ENCODE measurements around the gene TRPM3.
A peak's percentile ranks its signal among the peaks of the same experiment; 100 is the strongest.

Gene TRPM3

GRCh38 chr9:70578720-70579119, 542.7 kb downstream of the TRPM3 start:
- peaks cover 9% of the 10 kb centered on the region for H3K4me1 Mint-ChIP-seq
- no peak overlapping the region for H3K27ac Mint-ChIP-seq
- H3K4me3 Mint-ChIP-seq = no peak overlapping the region
- H3K36me3 Mint-ChIP-seq (ENCODE audit: low read depth) = no peaks in the 10 kb centered on the region
- DNase-seq = no peak
- peaks cover 12% of the 10 kb centered on the region for H3K27me3 Mint-ChIP-seq (ENCODE audit: low read depth, poor library complexity)
- H3K9me3 Mint-ChIP-seq = no peaks in the 10 kb centered on the region
- no peak for TF ChIP-seq CTCF (IDR thresholded peaks at IDR 0.05)

- no peak for TF ChIP-seq CTCF (IDR thresholded peaks at IDR 0.05)
- H3K4me3 Mint-ChIP-seq = no peak overlapping the region
- no peaks in the 10 kb centered on the region for H3K36me3 Mint-ChIP-seq (ENCODE audit: low read depth)
- DNase-seq = no peak
- no peak overlapping the region for H3K27ac Mint-ChIP-seq
- H3K27me3 Mint-ChIP-seq (ENCODE audit: low read depth, poor library complexity) = peaks cover 12% of the 10 kb centered on the region
- H3K4me1 Mint-ChIP-seq = peaks cover 10% of the 10 kb centered on the region
- H3K9me3 Mint-ChIP-seq = no peaks in the 10 kb centered on the region
Observed at GRCh38 chr9:70577671-70578070, 543.8 kb downstream of the TRPM3 start.

- Mint-ChIP-seq H3K36me3 (ENCODE audit: low read depth) (no peaks in the 10 kb centered on the region), H3K4me3 (no peak overlapping the region), H3K9me3 (no peaks in the 10 kb centered on the region), H3K27ac (no peak overlapping the region), H3K4me1 (peaks cover 14% of the 10 kb centered on the region), H3K27me3 (ENCODE audit: low read depth, poor library complexity) (peaks cover 12% of the 10 kb centered on the region)
- no peak for TF ChIP-seq CTCF (IDR thresholded peaks at IDR 0.05)
- DNase-seq = no peak
Observed at GRCh38 chr9:70576116-70576515, 545.3 kb downstream of the TRPM3 start.

GRCh38 chr9:70574151-70574837, 547.1 kb downstream of the TRPM3 start:
- Mint-ChIP-seq H3K27ac (peak overlapping the region; percentile 52), H3K4me3 (no peak overlapping the region), H3K9me3 (no peaks in the 10 kb centered on the region), H3K4me1 (peaks cover 14% of the 10 kb centered on the region), H3K27me3 (ENCODE audit: low read depth, poor library complexity) (peaks cover 12% of the 10 kb centered on the region), H3K36me3 (ENCODE audit: low read depth) (no peaks in the 10 kb centered on the region)
- TF ChIP-seq CTCF (IDR thresholded peaks at IDR 0.05) = no peak
- no peak for DNase-seq

GRCh38 chr9:70573308-70573707, 548.1 kb downstream of the TRPM3 start:
- no peak for TF ChIP-seq CTCF (IDR thresholded peaks at IDR 0.05)
- Mint-ChIP-seq H3K36me3 (ENCODE audit: low read depth) (no peaks in the 10 kb centered on the region), H3K9me3 (no peaks in the 10 kb centered on the region), H3K27me3 (ENCODE audit: low read depth, poor library complexity) (peaks cover 12% of the 10 kb centered on the region), H3K4me1 (peaks cover 14% of the 10 kb centered on the region), H3K4me3 (no peak overlapping the region), H3K27ac (no peak overlapping the region)
- no peak for DNase-seq

GRCh38 chr9:70571258-70571657, 550.2 kb downstream of the TRPM3 start:
- Mint-ChIP-seq H3K4me3 (no peak overlapping the region), H3K36me3 (ENCODE audit: low read depth) (no peaks in the 10 kb centered on the region), H3K4me1 (peaks cover 14% of the 10 kb centered on the region), H3K27ac (no peak overlapping the region), H3K9me3 (no peaks in the 10 kb centered on the region), H3K27me3 (ENCODE audit: low read depth, poor library complexity) (peaks cover 4% of the 10 kb centered on the region)
- DNase-seq = no peak
- TF ChIP-seq CTCF (IDR thresholded peaks at IDR 0.05) = no peak

Data from nephron progenitor cell (in vitro differentiated cells).